Dermis blood vessel endothelial cell (primary cell): ENCODE measurements around the gene PDLIM7. TPM values are rescaled to one million over a fixed set of nuclear protein-coding genes. Genes with fewer than 3 reads are reported as not detected.
"Not testable (repeated sequence)": the region's sequence is repeated elsewhere in the genome, so short reads cannot be mapped to it uniquely, and the experiment has no call there.

Experiments
- DNase-seq: peaks from one replicate; pipeline ENCODE4 v3.0.0; 2010
- total RNA-seq: library from RNA; depleted of rRNA; stranded (reverse); fragments of >200 nt; gene quantifications from 2 replicates; pipeline ENCODE4 v1.2.3, GENCODE V29; 2014

The PDLIM7 gene
- 38.3 and 73.0 TPM in 2 replicates for total RNA-seq

GRCh38 chr5:177497292-177498012 is at the start of gene PDLIM7:
PDLIM7 (minus strand) TSS chr5:177497604; CDS start chr5:177496512, 1,092 bp downstream.
- peak; percentile 98 for DNase-seq

- DNase-seq, result peak; percentile 92
Measured at GRCh38 chr5:177546258-177546741, 48.9 kb upstream of the PDLIM7 start.

GRCh38 chr5:177545487-177546257 is 48.3 kb upstream of the PDLIM7 start:
- no peak for DNase-seq

GRCh38 chr5:177542816-177543465 is 45.5 kb upstream of the PDLIM7 start:
- no peak for DNase-seq

- no peak for DNase-seq
Measured at GRCh38 chr5:177540438-177540837, 43.0 kb upstream of the PDLIM7 start.

- DNase-seq, result no peak
Measured at GRCh38 chr5:177539411-177539810, 42.0 kb upstream of the PDLIM7 start.

- DNase-seq, result no peak
Measured at GRCh38 chr5:177538876-177539275, 41.5 kb upstream of the PDLIM7 start.

GRCh38 chr5:177537389-177538361 is 40.3 kb upstream of the PDLIM7 start:
- peak; percentile 87 for DNase-seq

GRCh38 chr5:177536386-177536785 is 39.0 kb upstream of the PDLIM7 start:
- no peak for DNase-seq

GRCh38 chr5:177535125-177535524 is 37.7 kb upstream of the PDLIM7 start:
- DNase-seq, result no peak

GRCh38 chr5:177534433-177534832 is 37.0 kb upstream of the PDLIM7 start:
- DNase-seq, result not testable (repeated sequence)

GRCh38 chr5:177531209-177531940 is 34.0 kb upstream of the PDLIM7 start:
- DNase-seq, result no peak

GRCh38 chr5:177530638-177531037 is 33.2 kb upstream of the PDLIM7 start:
- DNase-seq, result no peak

- DNase-seq, result no peak
Measured at GRCh38 chr5:177529247-177530203, 32.1 kb upstream of the PDLIM7 start.

- no peak for DNase-seq
Measured at GRCh38 chr5:177528631-177529030, 31.2 kb upstream of the PDLIM7 start.

- no peak for DNase-seq
Measured at GRCh38 chr5:177527595-177527994, 30.2 kb upstream of the PDLIM7 start.

GRCh38 chr5:177526791-177527190 is 29.4 kb upstream of the PDLIM7 start:
- no peak for DNase-seq

- no peak for DNase-seq
Measured at GRCh38 chr5:177526191-177526590, 28.8 kb upstream of the PDLIM7 start.

- DNase-seq, result no peak
Measured at GRCh38 chr5:177524941-177525655, 27.7 kb upstream of the PDLIM7 start.

- DNase-seq, result no peak
Measured at GRCh38 chr5:177524539-177524900, 27.1 kb upstream of the PDLIM7 start.
